GM19452 (cell line): ENCODE data around the gene ERCC2.
"Not testable (repeated sequence)": the region's sequence is repeated elsewhere in the genome, so short reads cannot be mapped to it uniquely, and the experiment has no call there.

Source experiments
- ATAC-seq: cut with Tn5 transposase; IDR thresholded peaks from one replicate; pipeline ENCODE4 v1.9.1; 2021; ENCODE audit not compliant: unreplicated experiment

The ERCC2 gene

GRCh38 chr19:45370410-45371204 is at the start of gene ERCC2:
ERCC2 (minus strand) TSS chr19:45370573; CDS start chr19:45370540, 33 bp downstream.
- ATAC-seq, result peak; percentile 96

GRCh38 chr19:45419895-45420294 is 49.5 kb upstream of the ERCC2 start:
- ATAC-seq, result no peak

- ATAC-seq, result peak; percentile 52
These were observed 49.0 kb upstream of the ERCC2 start for GRCh38 chr19:45419396-45419795.

- no peak for ATAC-seq
These were observed 48.4 kb upstream of the ERCC2 start for GRCh38 chr19:45418802-45419201.

- no peak for ATAC-seq
These were observed 46.8 kb upstream of the ERCC2 start for GRCh38 chr19:45417151-45417550.

GRCh38 chr19:45414468-45414867 is 44.1 kb upstream of the ERCC2 start:
- no peak for ATAC-seq

- no peak for ATAC-seq
These were observed 43.1 kb upstream of the ERCC2 start for GRCh38 chr19:45413497-45413896.

- ATAC-seq, result not testable (repeated sequence)
These were observed 40.0 kb upstream of the ERCC2 start for GRCh38 chr19:45410330-45410729.

- no peak for ATAC-seq
These were observed 39.2 kb upstream of the ERCC2 start for GRCh38 chr19:45409557-45409920.

- ATAC-seq, result no peak
These were observed 38.6 kb upstream of the ERCC2 start for GRCh38 chr19:45408830-45409556.

- no peak for ATAC-seq
These were observed 37.7 kb upstream of the ERCC2 start for GRCh38 chr19:45408121-45408520.

- not testable (repeated sequence) for ATAC-seq
These were observed 37.2 kb upstream of the ERCC2 start for GRCh38 chr19:45407585-45407984.

GRCh38 chr19:45407091-45407375 is 36.7 kb upstream of the ERCC2 start:
- ATAC-seq, result no peak

- peak; percentile 76 for ATAC-seq
These were observed 36.1 kb upstream of the ERCC2 start, which contains the start of gene POLR1G for GRCh38 chr19:45406226-45407090. POLR1G (plus strand) TSS chr19:45406644; CDS start chr19:45406697, 53 bp downstream.

GRCh38 chr19:45405435-45406225 is 35.3 kb upstream of the ERCC2 start:
- peak; percentile 45 for ATAC-seq

- ATAC-seq, result peak; percentile 32
These were observed 34.4 kb upstream of the ERCC2 start, which contains the start of gene PPP1R13L for GRCh38 chr19:45404557-45405434. PPP1R13L (minus strand) TSS chr19:45405069; CDS start chr19:45398318, 6,751 bp downstream.

- ATAC-seq, result no peak
These were observed 33.6 kb upstream of the ERCC2 start for GRCh38 chr19:45403781-45404556.

GRCh38 chr19:45403272-45403671 is 32.9 kb upstream of the ERCC2 start:
- no peak for ATAC-seq
